HG03066 (cell line): ENCODE measurements around the gene WDR43.

Experiments
- ATAC-seq: cut with Tn5 transposase; IDR thresholded peaks from one replicate; pipeline ENCODE4 v1.9.1; 2021; ENCODE audit warnings: low read depth; ENCODE audit not compliant: unreplicated experiment

WDR43 gene, protein sequence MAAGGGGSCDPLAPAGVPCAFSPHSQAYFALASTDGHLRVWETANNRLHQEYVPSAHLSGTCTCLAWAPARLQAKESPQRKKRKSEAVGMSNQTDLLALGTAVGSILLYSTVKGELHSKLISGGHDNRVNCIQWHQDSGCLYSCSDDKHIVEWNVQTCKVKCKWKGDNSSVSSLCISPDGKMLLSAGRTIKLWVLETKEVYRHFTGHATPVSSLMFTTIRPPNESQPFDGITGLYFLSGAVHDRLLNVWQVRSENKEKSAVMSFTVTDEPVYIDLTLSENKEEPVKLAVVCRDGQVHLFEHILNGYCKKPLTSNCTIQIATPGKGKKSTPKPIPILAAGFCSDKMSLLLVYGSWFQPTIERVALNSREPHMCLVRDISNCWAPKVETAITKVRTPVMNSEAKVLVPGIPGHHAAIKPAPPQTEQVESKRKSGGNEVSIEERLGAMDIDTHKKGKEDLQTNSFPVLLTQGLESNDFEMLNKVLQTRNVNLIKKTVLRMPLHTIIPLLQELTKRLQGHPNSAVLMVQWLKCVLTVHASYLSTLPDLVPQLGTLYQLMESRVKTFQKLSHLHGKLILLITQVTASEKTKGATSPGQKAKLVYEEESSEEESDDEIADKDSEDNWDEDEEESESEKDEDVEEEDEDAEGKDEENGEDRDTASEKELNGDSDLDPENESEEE

DNA sequence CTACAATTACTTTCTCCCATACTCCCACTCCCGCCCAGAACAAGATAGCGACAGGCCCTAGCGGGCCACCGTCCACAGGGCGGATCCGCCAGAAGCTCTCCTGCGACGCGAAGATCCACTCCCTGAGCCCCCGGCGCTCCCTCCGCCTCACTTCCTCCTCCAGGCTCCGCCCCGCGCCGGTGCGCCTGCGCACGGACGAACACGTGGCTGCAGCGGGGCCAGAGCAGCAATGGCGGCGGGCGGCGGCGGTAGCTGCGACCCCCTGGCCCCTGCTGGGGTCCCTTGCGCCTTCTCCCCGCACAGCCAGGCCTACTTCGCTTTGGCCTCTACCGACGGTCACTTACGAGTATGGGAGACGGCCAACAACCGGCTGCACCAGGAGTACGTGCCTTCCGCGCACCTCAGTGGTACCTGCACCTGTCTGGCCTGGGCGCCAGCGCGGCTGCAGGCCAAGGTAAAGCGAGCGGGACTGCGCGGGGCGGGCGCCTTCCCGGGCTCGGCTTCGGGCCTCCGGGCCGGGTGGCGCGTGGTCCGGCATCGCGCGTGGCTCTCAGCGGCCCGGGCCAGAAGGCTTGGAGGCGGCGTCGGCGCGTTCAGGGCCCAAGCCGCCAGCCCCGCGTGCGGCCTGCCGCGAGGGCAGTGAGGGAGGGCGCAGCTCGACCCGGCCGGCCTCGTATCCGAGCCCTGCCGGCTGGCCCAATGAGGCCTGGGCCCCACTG, at the start of gene WDR43:
Gene WDR43 (plus strand): TSS at position 198 of the 719 bp plus-strand sequence. CDS start 32 bp downstream, at position 230.
- ATAC-seq: peak; percentile 74

DNA sequence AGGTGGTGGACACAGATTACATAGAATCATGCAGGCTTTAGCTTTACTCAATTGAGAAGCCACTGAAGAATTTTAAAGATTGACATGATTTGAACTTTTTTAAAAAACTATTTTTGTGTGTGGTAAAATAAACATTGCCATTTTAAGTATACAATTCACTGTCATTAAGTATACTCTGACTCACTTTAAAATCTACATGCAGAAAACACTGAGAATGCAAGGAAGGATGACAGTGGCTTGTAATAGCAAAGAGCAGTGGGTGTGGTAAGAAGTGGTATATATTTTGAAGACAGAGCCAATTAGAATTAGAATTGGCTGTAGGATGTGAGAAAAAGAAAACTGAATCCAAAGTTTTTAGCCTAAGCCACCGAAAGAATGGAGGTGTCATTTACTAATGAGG, 39.3 kb upstream of the WDR43 start:
- no peak for ATAC-seq

DNA sequence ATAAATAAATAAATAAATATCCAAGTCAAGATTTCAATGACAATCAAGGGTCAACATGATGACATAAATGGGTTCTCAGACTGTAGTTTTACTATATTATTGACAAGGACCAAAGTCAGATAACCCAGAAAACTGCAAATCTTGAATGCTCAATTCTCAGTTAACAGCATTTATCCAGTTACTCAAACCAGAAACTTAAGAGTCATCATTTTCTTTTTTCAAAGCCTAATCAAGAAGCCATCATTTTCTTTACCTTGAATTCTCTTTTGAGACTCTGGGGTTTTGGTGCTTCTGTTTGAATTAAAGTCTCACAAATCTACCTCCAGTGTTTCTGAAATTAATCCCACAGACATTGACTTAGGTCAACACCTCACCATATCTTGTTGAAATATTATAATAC, 38.5 kb upstream of the WDR43 start:
- no peak for ATAC-seq

DNA sequence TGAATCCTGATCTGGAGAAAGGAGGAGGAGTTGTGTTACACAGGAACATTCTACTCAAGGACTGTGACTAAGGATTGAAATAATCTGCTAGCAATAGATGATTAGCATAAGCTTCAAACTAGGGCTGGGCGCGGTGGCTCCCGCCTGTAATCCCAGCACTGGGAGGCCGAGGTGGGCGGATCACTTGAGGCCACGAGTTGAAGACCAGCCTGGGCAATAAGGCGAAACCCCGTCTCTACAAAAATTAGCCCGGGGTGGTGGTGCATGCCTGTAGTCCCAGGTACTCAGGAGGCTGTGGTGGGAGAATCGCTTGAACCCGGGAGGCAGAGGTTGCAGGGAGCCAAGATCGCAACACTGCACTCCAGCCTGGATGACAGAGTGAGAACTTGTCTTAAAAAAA, 25.9 kb upstream of the WDR43 start:
- no peak for ATAC-seq

DNA sequence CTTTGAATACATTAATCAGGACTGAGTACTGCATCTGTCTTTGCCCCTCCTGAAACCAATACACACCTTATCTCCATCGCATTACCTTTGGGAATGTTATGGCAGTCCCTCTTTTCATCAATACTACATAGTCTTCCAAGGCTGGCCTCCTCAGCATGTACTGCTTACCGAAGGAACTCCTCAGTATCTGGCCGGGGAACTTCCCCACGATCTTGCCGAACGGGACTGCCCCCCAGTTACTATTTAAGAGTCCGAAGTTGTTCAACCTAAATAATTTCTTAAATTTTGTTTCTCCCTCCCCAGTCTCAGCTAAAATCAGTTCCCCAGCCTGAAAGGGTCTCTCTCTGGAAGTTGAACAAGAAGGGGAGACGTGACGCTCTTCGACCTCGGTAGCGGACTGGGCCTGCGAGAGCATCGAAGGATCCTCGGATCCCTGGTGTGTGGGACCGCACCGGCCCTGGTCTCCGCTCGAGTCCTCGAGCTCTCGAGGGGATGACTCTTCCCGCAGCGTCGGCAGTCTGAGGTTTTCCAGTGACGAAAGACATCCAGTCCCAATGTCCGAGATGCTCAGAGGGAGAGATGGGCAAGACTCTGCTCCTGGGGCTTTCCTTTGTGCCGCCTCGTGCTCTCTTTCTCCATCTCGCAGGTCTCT, 24.8 kb upstream of the WDR43 start:
- ATAC-seq: peak; percentile 26

DNA sequence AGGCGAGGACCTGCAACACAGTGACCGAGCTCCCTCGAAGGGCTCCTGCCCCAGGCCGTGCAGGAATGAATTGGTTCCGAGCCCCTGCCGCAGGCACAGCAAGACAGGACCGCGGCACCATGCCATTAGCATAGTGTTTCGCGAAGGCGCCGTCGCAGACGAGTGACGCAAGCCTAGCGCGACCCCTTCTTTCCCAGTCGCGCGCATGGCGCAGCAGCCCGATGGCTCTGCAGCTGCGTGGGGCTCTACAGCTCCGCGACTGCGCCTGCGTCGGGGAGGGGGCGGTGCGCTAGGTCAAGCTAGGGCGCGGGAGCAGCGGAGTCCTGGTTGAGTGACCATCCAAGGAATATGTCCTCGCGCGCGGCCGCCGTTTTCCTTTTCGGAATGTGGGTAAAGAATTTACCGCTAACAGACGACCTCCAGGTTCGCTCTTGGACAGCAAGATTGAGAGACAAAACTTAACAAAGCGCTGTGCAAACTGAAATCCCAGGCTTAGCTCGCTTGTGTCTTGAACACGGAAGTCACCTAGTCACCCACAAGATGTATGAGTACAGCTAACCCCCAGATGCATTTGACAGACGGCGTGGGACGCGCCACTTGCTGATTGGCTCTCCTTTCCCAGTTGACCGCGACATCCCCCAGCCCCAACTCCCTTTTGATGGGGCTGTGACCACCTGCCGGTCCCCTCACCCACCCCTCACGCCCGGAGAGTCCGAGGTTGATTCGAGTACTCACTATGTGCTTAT, 24.1 kb upstream of the WDR43 start, which contains the start of gene TRMT61B:
Gene TRMT61B (minus strand): TSS at position 164 of the 746 bp plus-strand sequence. CDS start 32 bp downstream, at position 132.
- ATAC-seq: peak; percentile 98

DNA sequence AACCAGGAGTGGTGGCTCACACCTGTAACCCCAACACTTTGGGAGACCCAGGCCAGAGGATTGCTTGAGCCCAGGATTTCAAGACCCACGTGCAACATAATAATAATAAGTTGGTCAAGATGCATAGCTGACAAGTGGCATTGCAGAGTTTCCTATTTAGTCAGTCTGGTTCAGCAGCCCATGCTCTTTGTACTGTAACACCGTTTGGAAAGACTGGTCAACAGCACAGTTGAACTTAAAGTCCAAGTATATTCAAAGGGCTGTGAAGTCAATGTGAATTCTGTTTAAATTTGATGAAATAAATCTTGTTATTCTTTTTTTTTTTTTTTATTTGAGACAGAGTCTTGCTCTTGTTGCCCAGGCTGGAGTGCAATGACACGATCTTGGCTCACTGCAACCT, 22.8 kb upstream of the WDR43 start:
- no peak for ATAC-seq

DNA sequence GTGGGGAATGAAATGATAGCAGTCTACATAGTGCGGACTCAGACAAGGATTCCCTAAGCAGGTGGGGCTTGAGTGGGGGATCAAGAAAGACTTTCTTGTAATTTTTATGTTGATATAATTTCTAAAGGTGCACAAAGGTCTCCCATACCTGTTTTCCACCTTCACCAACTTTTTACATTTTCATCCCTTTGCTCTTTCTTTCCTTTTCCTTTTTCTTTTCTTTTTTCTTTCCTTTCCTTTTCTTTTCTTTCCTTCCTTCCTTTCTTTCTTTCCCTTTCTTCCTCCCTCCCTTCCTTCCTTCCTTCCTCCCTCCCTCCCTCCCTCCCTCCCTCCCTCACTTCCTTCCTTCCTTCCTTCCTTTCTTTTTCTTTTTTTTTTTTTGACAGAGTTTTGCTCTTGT, 14.3 kb upstream of the WDR43 start:
- ATAC-seq: no peak

DNA sequence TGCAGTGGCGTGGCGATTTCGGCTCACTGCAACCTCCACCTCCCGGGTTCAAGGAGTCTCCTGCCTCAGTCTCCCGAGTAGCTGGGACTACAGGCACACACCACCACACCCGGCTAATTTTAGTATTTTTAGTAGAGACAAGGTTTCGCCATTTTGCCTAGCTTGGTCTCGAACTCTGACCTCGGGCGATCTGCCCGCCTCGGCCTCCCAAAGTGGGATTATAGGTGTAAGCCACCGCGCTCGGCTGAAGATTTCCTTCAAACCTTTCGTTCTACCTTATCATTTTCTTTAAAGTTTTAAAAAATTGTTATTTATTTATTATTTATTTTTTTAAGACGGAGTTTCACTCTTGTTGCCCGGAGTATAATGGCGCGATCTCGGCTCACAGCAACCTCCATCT, 979 bp upstream of the WDR43 start:
- no peak for ATAC-seq

DNA sequence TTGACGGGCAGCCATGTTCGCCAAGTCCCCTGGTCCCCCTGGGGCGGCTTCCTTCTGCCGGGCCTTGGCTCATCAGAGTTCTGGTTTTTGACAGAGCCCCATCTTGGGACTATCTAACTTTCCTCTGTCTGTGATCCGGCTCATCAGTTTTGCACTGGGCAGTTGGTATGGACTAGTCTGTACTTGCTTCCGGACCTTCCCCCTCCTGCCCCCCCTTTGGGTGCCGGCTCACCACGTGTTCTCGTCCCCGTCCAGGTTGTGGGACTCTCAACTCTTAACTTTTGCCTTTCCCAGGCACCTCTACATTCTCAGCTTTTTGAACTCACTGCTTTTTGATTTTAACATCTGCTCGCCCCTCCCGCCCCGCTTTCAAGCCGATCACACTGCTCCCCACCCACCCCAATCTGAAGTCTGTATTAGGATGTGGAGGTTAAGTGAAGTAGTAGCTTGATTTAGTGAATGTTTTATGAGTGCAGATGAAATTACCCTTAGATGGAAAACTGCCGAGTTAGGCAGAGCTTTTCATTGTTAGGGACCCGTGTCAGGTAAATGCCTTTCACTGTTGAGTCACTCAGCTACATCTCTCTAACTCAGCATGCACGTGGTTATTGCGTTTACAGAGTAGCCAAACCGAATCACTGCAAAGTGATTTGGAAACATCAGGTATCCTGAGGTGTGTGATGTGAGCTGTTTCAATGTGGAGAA, 874 bp downstream of the WDR43 start:
- peak; percentile 35 for ATAC-seq

DNA sequence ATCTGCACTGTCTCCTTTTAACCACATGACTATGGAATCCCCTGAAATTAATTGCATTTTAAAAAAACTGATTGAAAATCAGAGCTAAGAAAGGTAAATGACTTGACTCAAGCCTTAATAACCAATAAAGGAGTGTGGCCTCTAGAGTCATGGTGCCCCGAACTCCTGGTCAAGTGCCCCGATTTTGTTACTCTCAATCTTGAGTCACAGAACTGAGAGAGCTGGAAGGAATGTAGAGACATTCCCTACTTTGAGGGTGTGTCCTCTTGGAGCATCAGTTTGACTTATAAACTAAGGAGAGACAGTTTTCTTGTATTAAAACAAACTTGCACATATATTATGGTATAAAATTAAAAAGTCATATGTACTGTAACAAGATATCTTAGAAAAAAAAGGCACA, 2.4 kb downstream of the WDR43 start:
- no peak for ATAC-seq

DNA sequence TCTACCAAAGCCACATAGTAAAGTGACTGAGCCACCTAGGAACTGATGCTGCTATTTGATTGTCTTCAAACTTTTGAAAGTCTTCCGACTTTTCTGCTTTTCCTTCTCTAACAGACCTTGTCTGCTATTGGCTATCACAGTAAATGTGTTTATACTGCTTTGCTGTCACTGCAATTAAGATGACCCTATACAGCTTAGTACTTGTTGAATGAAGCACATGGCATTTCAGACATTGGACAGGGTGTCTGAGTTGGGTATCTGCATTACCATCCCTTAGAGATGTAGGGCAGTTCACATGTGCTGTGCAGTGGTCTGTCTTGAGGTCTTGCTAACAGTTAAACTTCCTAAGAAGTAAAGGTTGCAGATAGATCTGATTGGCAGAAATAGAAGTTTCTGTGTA, 3.6 kb downstream of the WDR43 start:
- ATAC-seq: no peak

DNA sequence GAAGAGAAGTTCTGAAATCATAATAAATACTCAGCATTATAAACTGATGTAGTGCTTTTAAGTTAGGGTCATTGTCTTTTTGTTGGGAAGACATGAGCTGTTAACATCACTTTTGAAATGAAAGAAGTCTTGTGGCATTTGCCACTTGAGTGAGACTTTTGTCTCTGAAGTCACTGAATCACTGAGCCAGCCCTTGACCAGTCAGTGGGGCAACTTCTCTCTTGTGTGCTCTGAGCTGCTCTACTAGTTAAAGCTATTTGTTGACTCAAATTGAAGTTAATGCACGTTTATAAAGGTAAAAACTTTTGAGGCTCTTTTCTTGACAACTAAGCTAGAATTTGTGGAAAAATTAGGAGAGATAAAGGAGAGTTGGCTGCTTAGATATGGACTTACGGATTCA, 6.7 kb downstream of the WDR43 start:
- ATAC-seq: no peak

DNA sequence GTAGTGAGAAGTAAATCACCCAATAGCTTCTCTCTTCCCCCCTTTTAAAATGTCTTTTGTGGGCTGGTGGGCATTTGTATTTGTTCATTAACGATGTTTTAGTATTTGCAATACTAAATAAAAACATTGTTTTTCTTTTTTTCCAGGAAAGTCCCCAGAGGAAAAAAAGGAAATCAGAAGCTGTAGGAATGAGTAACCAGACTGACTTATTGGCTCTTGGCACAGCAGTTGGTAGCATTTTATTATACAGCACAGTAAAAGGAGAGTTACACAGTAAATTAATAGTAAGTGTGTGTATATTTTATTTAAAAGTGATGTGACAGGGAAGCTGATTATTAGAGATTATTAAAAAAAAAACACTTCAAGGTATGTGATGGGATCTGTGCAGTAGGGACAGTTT, 7.4 kb downstream of the WDR43 start:
- ATAC-seq: no peak

DNA sequence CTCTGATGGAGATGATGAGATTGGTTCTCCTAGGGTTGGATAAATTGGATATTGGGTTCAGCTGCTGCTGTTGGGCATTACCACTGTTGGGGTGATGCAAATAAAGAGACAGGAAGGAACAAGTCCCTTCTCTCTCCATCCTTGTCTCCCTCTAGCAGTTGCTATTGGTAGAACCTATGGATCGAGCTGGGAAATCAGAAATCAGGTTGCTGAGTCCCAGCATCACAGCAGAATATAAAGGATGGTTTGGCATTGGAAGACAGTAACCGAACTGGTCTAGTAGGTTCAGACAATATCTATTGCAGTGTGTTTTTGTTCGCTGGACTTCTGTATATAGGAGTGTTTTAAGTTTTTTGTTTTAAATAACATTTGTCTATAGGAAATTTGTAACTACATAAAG, 8.1 kb downstream of the WDR43 start:
- ATAC-seq: no peak

DNA sequence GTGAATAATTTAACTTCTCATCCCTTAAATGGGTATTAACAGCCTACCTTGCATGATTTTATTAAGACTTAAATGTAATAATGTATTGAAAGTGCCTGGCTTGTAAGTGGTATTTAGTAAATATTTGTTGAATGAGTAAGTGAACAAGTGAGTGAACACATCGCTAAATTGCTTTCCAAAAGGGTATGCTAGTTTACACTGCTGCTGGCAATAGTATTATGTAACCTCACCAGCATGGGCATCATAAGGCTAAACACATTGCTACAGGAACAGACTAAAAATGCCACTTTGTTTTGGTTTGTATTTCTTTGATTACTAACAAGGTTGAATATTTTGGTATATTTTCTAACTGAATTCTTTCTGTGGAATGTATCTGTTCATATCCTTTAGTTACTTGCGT, 9.8 kb downstream of the WDR43 start:
- no peak for ATAC-seq

DNA sequence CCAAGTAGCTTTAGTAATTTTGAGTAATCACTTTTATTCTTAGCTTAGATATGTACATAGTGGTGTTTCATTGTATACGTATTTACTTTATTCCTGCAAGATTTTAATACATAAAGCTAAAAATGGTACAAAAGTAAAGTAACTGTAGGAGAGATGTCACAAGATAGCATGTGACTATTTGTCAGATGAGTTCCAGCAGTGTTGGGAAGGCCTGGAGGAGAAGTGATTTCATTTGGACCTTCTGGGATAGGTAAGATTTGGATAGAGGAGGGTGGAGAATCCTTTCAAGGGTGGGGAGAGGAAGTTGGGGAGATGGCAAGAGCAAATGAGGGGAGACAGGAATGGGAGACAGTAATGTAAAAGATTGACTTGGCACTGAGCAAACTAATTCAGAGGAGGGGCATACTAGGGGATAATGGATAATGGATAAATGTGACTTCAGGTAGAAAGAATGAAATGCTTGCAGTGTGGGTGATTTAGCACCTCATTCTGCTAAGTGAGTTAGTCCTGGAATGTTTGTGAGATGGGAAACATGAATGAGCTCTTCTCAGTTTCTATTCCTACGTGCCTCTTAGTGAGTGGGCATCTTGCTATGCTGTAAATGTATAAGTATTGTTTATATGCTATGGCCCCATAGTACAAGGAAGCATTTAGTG, 10.5 kb downstream of the WDR43 start:
- no peak for ATAC-seq

DNA sequence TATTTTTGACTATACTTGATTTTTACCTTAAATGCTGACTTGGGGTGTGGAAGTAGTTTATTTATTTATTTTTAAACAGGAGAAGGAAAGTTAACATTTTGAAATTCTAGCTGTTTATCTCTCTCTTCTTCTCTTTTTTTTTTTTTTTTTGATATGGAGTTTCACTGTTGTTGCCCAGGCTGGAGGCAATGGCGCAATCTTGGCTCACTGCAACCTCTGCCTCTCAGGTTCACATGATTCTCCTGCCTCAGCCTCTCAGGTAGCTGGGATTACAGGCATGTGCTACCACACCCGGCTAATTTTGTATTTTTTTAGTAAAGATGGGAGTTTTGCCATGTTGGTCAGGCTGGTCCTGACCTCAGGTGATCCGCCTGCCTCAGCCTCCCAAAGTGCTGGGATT, 11.1 kb downstream of the WDR43 start:
- ATAC-seq: no peak

DNA sequence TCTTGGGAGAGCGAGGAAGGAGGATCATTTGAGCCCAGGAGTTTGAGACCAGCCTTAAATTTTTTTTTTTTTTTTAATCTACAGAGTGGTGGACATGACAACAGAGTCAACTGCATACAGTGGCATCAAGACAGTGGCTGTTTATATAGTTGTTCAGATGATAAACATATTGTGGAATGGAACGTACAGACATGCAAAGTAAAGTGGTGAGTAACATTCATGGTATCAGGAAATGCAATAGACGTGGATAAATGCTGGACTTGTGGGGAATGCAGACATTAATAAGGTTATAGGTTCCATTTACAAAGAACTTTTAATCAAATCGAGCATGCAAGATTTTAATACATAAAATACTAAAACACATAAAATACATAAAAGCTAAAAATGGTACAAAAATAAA, 11.9 kb downstream of the WDR43 start:
- ATAC-seq: no peak
